ENCODE measurements around the gene OVCH2. TPM values are rescaled to one million over a fixed set of nuclear protein-coding genes. Genes with fewer than 3 reads are reported as not detected.

Gene OVCH2, protein sequence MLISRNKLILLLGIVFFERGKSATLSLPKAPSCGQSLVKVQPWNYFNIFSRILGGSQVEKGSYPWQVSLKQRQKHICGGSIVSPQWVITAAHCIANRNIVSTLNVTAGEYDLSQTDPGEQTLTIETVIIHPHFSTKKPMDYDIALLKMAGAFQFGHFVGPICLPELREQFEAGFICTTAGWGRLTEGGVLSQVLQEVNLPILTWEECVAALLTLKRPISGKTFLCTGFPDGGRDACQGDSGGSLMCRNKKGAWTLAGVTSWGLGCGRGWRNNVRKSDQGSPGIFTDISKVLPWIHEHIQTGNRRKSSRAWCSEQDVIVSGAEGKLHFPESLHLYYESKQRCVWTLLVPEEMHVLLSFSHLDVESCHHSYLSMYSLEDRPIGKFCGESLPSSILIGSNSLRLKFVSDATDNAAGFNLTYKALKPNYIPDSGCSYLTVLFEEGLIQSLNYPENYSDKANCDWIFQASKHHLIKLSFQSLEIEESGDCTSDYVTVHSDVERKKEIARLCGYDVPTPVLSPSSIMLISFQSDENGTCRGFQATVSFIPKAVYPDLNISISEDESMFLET
- total RNA-seq, result not detected in 2 replicates

DNA sequence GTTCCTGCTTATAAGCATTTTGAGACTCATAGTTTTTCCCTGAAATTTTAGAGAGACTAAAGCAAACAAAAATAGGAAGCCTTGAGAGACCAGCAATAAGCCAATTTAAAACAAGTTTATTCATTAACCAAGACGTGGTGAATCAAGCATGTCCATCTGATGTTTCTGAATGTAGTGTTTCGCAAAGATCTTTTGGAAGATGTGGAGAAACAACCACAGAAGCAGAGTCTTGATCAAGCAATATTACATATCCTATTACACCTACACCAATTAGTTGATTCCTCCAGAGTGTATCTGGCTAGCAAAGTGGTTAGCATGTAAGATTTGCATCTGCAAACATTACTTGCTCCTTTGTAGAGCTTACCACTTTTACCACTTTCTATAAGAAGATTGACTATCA lies at the start of gene OVCH2:
Gene OVCH2, minus strand, starts transcription at position 101 of the 400 bp plus-strand sequence. Its CDS starts 83 bp downstream, at position 18.

DNA sequence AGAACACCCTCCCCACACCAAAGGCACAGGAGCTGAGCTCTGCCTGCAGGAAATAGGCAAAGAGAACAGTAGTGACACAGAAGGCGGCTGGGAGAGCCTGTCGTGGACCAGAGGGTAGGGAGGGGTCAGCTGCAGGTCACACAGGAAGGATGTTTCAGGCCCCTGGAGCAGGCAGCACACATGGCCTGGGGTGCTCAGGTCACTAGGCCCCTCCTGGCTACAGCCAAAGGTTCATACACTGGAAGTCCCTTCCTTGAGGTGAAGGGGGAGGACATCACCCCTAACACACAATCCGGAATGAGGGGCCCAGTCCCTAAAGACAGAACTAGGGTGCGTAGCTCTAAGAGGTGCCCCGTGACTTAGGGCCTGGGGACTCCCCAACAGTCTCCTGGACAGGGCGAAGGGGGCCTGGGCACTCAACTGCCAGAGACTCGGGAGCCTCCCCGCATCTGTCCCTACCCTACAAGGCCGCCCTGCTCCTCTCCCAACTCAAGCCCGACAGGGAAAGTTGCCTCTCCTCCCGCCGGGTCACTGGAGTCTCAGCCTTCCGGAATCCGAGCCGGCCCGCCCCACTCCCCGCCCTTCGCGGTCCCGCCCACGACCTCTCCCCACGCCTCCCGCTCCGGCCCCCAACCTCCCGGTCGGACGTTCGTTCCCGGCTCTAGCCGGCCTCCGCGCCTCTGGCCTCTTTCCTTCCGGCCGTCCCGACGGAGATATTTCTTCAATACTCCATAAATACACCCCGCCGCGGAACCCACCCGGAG lies 33.1 kb downstream of the OVCH2 start, which contains the start of gene CYB5R2:
Gene CYB5R2, minus strand, starts transcription at position 541 of the 764 bp plus-strand sequence. CDS start 675 bp downstream, outside the sequence.

Other genes starting within 250 kb of the OVCH2 start
- 4.1 and 10.7 TPM in 2 replicates for gene OLFML1, start 221.0 kb downstream of the OVCH2 start, total RNA-seq
- 11.9 and 17.6 TPM in 2 replicates for gene PPFIBP2, start 192.5 kb downstream of the OVCH2 start, total RNA-seq
- gene CYB5R2, start 33.0 kb downstream of the OVCH2 start, total RNA-seq, result 17.6 and 23.5 TPM in 2 replicates
- not detected in 2 replicates for gene OR5P2, start 90.5 kb upstream of the OVCH2 start, total RNA-seq
- not detected in 2 replicates for gene OR5P3, start 124.4 kb upstream of the OVCH2 start, total RNA-seq
- gene OR10A6, start 224.8 kb upstream of the OVCH2 start, total RNA-seq, result not detected in 2 replicates
- gene OR10A3, start 235.2 kb upstream of the OVCH2 start, total RNA-seq, result under 0.01 TPM in 1 of 2 replicates, not detected in the other

Measured in subcutaneous preadipocyte (primary cell).